Neuron (in vitro differentiated cells): ENCODE results near the gene TAL2.

ENCODE experiments used
- H2AFZ ChIP-seq: one replicate; pipeline ENCODE4 v1.6.1; 2013; ENCODE audit warnings: low read depth, mild to moderate bottlenecking, inconsistent platforms, low read length, moderate library complexity
- H3K27me3 ChIP-seq: one replicate; pipeline ENCODE4 v1.6.1; 2013; ENCODE audit warnings: low read length; ENCODE audit not compliant: insufficient read depth
- H3K36me3 ChIP-seq: one replicate; pipeline ENCODE4 v1.6.1; 2013; ENCODE audit warnings: low read length; ENCODE audit not compliant: insufficient read depth
- H3K4me1 ChIP-seq: one replicate; pipeline ENCODE4 v1.6.1; 2013; ENCODE audit warnings: low read length; ENCODE audit not compliant: insufficient read depth
- H3K4me3 ChIP-seq: 2 replicates; pipeline ENCODE4 v1.5.1; 2013; ENCODE audit warnings: mild to moderate bottlenecking, low read length, moderate library complexity
- H3K9me3 ChIP-seq: one replicate; pipeline ENCODE4 v1.6.1; 2013; ENCODE audit warnings: low read length

Gene TAL2

GRCh38 chr9:105656131-105656921 lies 5.9 kb upstream of the TAL2 start:
- no peaks in the 10 kb centered on the region for H3K9me3 ChIP-seq

DNA sequence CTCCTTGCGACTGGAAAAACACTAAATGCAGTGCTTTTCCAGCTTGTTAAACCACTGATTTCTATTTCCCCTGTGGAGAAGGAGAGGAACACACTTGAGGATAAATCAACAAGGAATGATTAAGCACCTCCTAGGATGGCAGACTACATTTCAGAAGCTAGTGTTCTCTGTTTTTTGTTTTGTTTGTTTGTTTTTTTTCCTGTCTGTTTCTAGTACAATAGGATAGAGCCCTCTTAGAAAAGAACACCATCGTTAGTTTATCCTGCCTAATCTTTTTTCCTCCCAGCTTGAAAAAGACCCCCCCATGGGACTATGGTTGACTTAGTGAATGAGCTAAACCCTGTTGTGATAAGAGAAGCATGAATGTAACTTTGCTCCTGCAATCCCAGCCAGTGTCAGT lies 3.9 kb upstream of the TAL2 start:
- Histone ChIP-seq H3K4me3 (no peak overlapping the region), H3K9me3 (no peaks in the 10 kb centered on the region), H3K36me3 (no peaks in the 10 kb centered on the region), H2AFZ (no peak overlapping the region), H3K27me3 (no peaks in the 10 kb centered on the region), H3K4me1 (peaks cover 15% of the 10 kb centered on the region)

More at GRCh38 chr9:105656131-105656921, 5.9 kb upstream of the TAL2 start:
- Histone ChIP-seq H3K36me3 (no peaks in the 10 kb centered on the region), H3K4me3 (peak overlapping the region; percentile 66), H2AFZ (peak overlapping the region; percentile 97), H3K4me1 (peaks cover 15% of the 10 kb centered on the region), H3K27me3 (no peaks in the 10 kb centered on the region)

- Histone ChIP-seq H3K4me1 (peaks cover 15% of the 10 kb centered on the region), H3K36me3 (peaks cover 2% of the 10 kb centered on the region), H3K9me3 (no peaks in the 10 kb centered on the region), H3K4me3 (no peak overlapping the region), H3K27me3 (no peaks in the 10 kb centered on the region), H2AFZ (no peak overlapping the region)
Measured at GRCh38 chr9:105661011-105661410, 1.2 kb upstream of the TAL2 start.

- Histone ChIP-seq H3K36me3 (peaks cover 2% of the 10 kb centered on the region), H2AFZ (no peak overlapping the region), H3K9me3 (no peaks in the 10 kb centered on the region), H3K27me3 (no peaks in the 10 kb centered on the region), H3K4me3 (no peak overlapping the region), H3K4me1 (peaks cover 5% of the 10 kb centered on the region)
Measured at GRCh38 chr9:105663914-105664313, 1.7 kb downstream of the TAL2 start.

DNA sequence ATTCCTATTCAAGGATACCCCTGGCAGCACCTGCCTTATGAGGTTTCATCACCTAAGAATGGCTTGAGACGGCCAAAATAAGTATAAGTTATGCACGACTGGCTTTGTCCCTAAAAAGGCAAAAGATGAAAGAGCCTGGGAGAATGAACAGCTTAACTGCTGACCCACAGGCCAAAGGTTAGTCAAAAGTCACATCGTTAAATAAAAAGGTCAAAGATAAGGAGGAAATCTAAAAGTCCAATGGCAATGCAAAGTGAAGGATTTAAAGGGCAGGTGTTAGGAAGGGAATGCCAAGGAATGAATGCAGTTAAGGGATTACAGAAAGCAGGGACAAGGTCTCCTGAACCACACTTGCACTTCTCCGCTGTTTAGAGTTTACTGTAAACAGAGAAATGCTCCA lies 5.6 kb downstream of the TAL2 start:
- Histone ChIP-seq H3K4me3 (no peak overlapping the region), H3K4me1 (peaks cover 5% of the 10 kb centered on the region), H3K36me3 (peaks cover 2% of the 10 kb centered on the region), H3K27me3 (no peaks in the 10 kb centered on the region), H2AFZ (no peak overlapping the region), H3K9me3 (no peaks in the 10 kb centered on the region)

- Histone ChIP-seq H3K27me3 (no peaks in the 10 kb centered on the region), H3K36me3 (no peaks in the 10 kb centered on the region), H2AFZ (no peak overlapping the region), H3K4me3 (no peak overlapping the region), H3K4me1 (peaks cover 5% of the 10 kb centered on the region), H3K9me3 (no peaks in the 10 kb centered on the region)
Measured at GRCh38 chr9:105670315-105670714, 8.1 kb downstream of the TAL2 start.

- peaks cover 5% of the 10 kb centered on the region for H3K4me1 ChIP-seq
- H3K36me3 ChIP-seq, result no peaks in the 10 kb centered on the region
- H3K9me3 ChIP-seq, result no peaks in the 10 kb centered on the region
- no peak overlapping the region for H3K4me3 ChIP-seq
- H3K27me3 ChIP-seq, result no peaks in the 10 kb centered on the region
- H2AFZ ChIP-seq, result no peak overlapping the region
Measured at GRCh38 chr9:105670775-105671174, 8.5 kb downstream of the TAL2 start.

GRCh38 chr9:105672711-105673234 lies 10.5 kb downstream of the TAL2 start:
- Histone ChIP-seq H3K4me1 (peaks cover 10% of the 10 kb centered on the region), H3K4me3 (no peak overlapping the region), H3K36me3 (no peaks in the 10 kb centered on the region), H3K9me3 (no peaks in the 10 kb centered on the region), H3K27me3 (no peaks in the 10 kb centered on the region), H2AFZ (no peak overlapping the region)

GRCh38 chr9:105673850-105674387 lies 11.7 kb downstream of the TAL2 start:
- Histone ChIP-seq H3K27me3 (no peaks in the 10 kb centered on the region), H2AFZ (no peak overlapping the region), H3K4me3 (no peak overlapping the region), H3K36me3 (no peaks in the 10 kb centered on the region), H3K4me1 (peaks cover 7% of the 10 kb centered on the region), H3K9me3 (no peaks in the 10 kb centered on the region)

GRCh38 chr9:105676351-105676923 lies 14.2 kb downstream of the TAL2 start:
- Histone ChIP-seq H3K27me3 (no peaks in the 10 kb centered on the region), H3K36me3 (no peaks in the 10 kb centered on the region), H3K9me3 (no peaks in the 10 kb centered on the region), H3K4me3 (no peak overlapping the region), H2AFZ (no peak overlapping the region), H3K4me1 (peaks cover 7% of the 10 kb centered on the region)

DNA sequence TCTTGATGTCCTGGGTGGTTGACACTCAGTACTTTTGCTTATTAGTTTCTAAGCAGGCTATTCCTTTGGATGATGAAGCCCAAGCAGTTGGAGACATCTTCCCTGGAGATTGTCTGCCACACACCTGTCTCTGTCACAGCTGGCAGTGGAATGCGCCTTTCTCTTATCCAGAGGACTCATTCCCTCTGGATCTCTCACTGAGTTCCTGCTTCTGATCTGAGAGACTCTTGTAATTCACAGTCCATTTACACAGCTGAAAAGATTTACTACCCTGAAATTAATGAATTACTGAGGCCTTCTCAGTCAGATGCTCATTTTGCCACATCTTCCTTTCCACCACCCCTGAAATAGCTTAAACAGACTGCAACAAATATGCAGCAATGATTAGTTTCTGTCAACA lies 15.9 kb downstream of the TAL2 start:
- H3K4me3 ChIP-seq, result no peak overlapping the region
- H3K27me3 ChIP-seq, result no peaks in the 10 kb centered on the region
- H3K4me1 ChIP-seq, result peaks cover 7% of the 10 kb centered on the region
- no peaks in the 10 kb centered on the region for H3K36me3 ChIP-seq
- H3K9me3 ChIP-seq, result no peaks in the 10 kb centered on the region
- H2AFZ ChIP-seq, result no peak overlapping the region

- H3K27me3 ChIP-seq, result no peaks in the 10 kb centered on the region
- H3K4me1 ChIP-seq, result peaks cover 7% of the 10 kb centered on the region
- no peaks in the 10 kb centered on the region for H3K36me3 ChIP-seq
- H3K4me3 ChIP-seq, result no peak overlapping the region
- H2AFZ ChIP-seq, result no peak overlapping the region
- H3K9me3 ChIP-seq, result no peaks in the 10 kb centered on the region
Measured at GRCh38 chr9:105678781-105679180, 16.5 kb downstream of the TAL2 start.

DNA sequence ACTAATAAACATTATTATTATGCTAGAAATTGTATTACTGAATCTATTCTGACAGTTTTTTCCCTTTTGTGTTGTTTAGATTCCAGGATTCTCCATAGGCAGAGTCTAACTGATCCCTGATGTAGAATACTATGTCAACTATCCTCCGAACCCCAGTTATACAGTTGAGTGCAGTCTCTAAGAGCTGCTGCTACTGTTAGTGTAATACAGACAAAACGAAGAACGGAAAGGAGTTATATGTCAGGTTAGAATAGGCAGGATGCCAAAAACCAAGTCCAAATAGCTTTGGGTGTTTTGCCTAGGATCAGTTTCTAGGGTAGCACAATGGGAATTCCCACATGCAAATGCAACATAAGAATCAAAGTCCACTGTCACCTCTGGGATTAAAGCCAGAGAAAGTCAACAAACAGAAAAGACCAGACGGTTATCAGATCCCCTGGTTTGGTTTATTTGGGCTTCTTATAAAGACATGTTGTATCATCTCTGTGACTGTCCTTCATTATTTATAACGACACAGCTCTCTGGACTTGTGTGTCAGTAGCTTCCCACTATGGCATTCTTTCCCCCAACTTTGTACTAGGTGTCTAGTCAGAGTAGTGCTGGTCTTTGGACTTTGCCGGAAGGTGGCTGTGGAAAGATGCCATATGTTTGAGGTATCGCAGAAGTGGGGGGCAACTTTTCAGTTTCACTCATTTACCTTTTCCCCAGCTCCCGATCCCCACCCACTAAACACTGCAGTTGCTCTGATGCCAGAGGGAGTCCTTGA lies 17.2 kb downstream of the TAL2 start:
- H2AFZ ChIP-seq, result no peak overlapping the region
- H3K4me3 ChIP-seq, result no peak overlapping the region
- H3K27me3 ChIP-seq, result no peaks in the 10 kb centered on the region
- H3K4me1 ChIP-seq, result peaks cover 7% of the 10 kb centered on the region
- H3K36me3 ChIP-seq, result no peaks in the 10 kb centered on the region
- no peaks in the 10 kb centered on the region for H3K9me3 ChIP-seq
